PC-9 (cell line): ENCODE data around the gene TOR4A. TPM values are rescaled to one million over a fixed set of nuclear protein-coding genes. Genes with fewer than 3 reads are reported as not detected.

ENCODE experiments used
- BruUV-seq: library from RNA; stranded (reverse); fragments of 400-500 nt; replicated peaks from 2 replicates; lab custom pipeline; 2021; lab: Mats Ljungman, UMichigan
- CTCF ChIA-PET: fragments of 300-600 bp; sonication (Branson Sonifier 250); formaldehyde crosslinking; loops from one replicate; lab custom pipeline; 2022; ENCODE audit warnings: antibody characterized with exemption; lab: Charles Lee
- POLR2A ChIA-PET: fragments of 300-600 bp; sonication (Branson Sonifier 250); formaldehyde crosslinking; loops from one replicate; lab custom pipeline; 2022; ENCODE audit warnings: antibody characterized with exemption; ENCODE audit not compliant: unreplicated experiment; lab: Charles Lee
- DNase-seq, 2 experiments: peaks; one replicate each; pipeline versions ENCODE4 v3.0.0 to v3.0.0-alpha.2; 2015 to 2022; ENCODE audit warnings: mixed read lengths in 1 of 2
- H2AFZ ChIP-seq: fragments of 200-600 bp; sonication (generic); 2 replicates; pipeline ENCODE4 v1.8.1; 2017; ENCODE audit warnings: antibody characterized with exemption
- H3F3A ChIP-seq: fragments of 200-600 bp; sonication (generic); 2 replicates; pipeline ENCODE4 v1.8.1; 2017; ENCODE audit warnings: antibody characterized with exemption, mild to moderate bottlenecking, low read depth; ENCODE audit not compliant: insufficient read depth
- H3K27ac ChIP-seq: fragments of 200-600 bp; sonication (generic); 2 replicates; pipeline ENCODE4 v1.6.1; 2016; ENCODE audit warnings: mixed run types
- H3K27me3 ChIP-seq: fragments of 200-600 bp; sonication (generic); 2 replicates; pipeline ENCODE4 v1.6.1; 2016; ENCODE audit warnings: low read depth, mixed run types; ENCODE audit not compliant: insufficient read depth
- H3K36me3 ChIP-seq: fragments of 200-600 bp; sonication (generic); 2 replicates; pipeline ENCODE4 v1.6.1; 2016; ENCODE audit warnings: low read depth, mixed run types
- H3K4me1 ChIP-seq: fragments of 200-600 bp; sonication (generic); replicated peaks from 2 replicates; pipeline ENCODE4 v1.6.1; 2016; ENCODE audit warnings: mixed run types; ENCODE audit not compliant: insufficient read depth
- H3K4me2 ChIP-seq: fragments of 200-600 bp; sonication (generic); 2 replicates; pipeline ENCODE4 v1.6.1; 2017; ENCODE audit warnings: mixed run types
- H3K4me3 ChIP-seq: fragments of 200-600 bp; sonication (generic); 2 replicates; pipeline ENCODE4 v1.6.1; 2016; ENCODE audit warnings: mixed run types
- H3K79me2 ChIP-seq: fragments of 200-600 bp; sonication (generic); 2 replicates; pipeline ENCODE4 v1.6.1; 2017; ENCODE audit warnings: low read depth, mixed run types
- H3K9me2 ChIP-seq: fragments of 200-600 bp; sonication (generic); 2 replicates; pipeline ENCODE4 v1.8.1; 2017; ENCODE audit warnings: mild to moderate bottlenecking; ENCODE audit not compliant: insufficient read depth
- H3K9me3 ChIP-seq: fragments of 200-600 bp; sonication (generic); 2 replicates; pipeline ENCODE4 v1.8.1; 2016; ENCODE audit warnings: low read depth; ENCODE audit not compliant: insufficient read depth
- H4K20me1 ChIP-seq: fragments of 200-600 bp; sonication (generic); 2 replicates; pipeline ENCODE4 v1.8.1; 2017; ENCODE audit not compliant: insufficient read depth
- EZH2 ChIP-seq: fragments of 200-600 bp; sonication (generic); IDR thresholded peaks from 2 replicates; pipeline ENCODE4 v1.8.0; 2017; ENCODE audit warnings: antibody characterized with exemption, low read depth
- intact Hi-C: fragments of 100-400 bp; cut with micrococcal nuclease; formaldehyde crosslinking; loops from one replicate; pipeline ENCODE4 v1.10.0; 2022; ENCODE audit not compliant: unreplicated experiment
- total RNA-seq: library from RNA; stranded (reverse); gene quantifications from 2 replicates; pipeline ENCODE4 v1.2.3, GENCODE V29; 2021
- TF ChIP-seq, protein P1 (sequence below): fragments of 200-600 bp; sonication (generic); conservative IDR thresholded peaks from 2 replicates; pipeline ENCODE4 v1.6.1; 2017; ENCODE audit warnings: mixed run types, antibody characterized with exemption, mild to moderate bottlenecking, moderate library complexity

TOR4A gene
- total RNA-seq, 1 experiment from 2014 or later: 48.9 TPM

DNA sequence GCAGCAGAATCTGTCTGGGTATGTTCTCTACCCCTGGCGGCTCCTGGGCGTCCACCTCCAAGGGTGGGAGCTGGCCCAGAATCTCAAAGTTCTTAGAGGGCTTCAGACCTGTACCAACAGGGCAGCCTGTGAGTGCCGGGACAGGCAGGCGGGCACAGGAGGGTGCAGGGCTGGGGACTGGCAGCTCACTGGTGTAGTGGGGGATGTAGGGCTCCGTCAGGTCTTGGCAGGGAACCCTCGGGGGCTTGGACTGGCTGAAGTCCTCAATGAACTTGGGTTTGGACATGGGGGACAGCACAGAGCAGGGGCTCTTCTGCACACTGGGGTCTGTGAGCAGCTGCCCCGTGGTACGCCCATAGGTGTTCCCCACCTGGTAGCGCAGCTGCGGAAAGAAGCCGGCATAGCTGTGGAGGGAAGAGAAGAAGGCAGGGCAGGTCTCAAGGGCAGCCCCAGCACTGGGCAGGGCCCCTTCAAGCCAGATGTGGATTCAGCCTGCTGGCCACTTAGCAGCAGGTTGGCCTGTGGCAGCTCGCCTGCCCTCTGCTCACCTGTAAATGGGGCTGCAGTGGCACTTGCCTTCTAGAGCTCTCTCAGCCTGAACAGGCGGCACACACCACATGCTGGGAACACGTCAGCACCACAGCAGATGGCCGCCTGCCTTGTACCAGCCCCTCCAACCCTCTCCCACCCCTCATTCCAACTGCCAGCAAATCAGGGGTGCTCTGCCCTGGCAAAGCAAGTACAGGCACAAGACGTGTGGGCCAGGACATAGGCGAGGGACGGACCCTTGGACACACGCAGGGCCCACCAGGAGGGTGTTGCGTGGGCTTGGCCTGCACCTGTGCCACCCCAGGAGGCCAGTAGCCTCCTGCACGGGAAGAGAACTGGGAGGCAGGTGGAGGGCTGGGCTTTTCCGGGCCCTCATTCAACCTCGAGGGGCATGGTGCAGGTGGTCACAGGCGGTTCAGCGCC lies 31.8 kb upstream of the TOR4A start:
- Histone ChIP-seq H3K27ac (no peak overlapping the region), H3K4me1 (peaks cover 15% of the 10 kb centered on the region), H3F3A (peaks cover 35% of the 10 kb centered on the region), H3K79me2 (peaks cover 26% of the 10 kb centered on the region), H3K27me3 (no peaks in the 10 kb centered on the region), H3K4me3 (no peak overlapping the region), H4K20me1 (peaks cover 29% of the 10 kb centered on the region), H3K36me3 (peaks cover 21% of the 10 kb centered on the region; the same call in 1 of the 2 replicates), H3K9me3 (no peaks in the 10 kb centered on the region), H3K9me2 (no peaks in the 10 kb centered on the region), H3K4me2 (no peak overlapping the region), H2AFZ (no peak overlapping the region)
- BruUV-seq: no TSS peak
- TF ChIP-seq, protein P1, sequence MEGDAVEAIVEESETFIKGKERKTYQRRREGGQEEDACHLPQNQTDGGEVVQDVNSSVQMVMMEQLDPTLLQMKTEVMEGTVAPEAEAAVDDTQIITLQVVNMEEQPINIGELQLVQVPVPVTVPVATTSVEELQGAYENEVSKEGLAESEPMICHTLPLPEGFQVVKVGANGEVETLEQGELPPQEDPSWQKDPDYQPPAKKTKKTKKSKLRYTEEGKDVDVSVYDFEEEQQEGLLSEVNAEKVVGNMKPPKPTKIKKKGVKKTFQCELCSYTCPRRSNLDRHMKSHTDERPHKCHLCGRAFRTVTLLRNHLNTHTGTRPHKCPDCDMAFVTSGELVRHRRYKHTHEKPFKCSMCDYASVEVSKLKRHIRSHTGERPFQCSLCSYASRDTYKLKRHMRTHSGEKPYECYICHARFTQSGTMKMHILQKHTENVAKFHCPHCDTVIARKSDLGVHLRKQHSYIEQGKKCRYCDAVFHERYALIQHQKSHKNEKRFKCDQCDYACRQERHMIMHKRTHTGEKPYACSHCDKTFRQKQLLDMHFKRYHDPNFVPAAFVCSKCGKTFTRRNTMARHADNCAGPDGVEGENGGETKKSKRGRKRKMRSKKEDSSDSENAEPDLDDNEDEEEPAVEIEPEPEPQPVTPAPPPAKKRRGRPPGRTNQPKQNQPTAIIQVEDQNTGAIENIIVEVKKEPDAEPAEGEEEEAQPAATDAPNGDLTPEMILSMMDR: no peak
- TF ChIP-seq EZH2: no peak
- intact Hi-C loops: no loop called here
- DNase-seq: no peak
- CTCF ChIA-PET: no interaction called here
- POLR2A ChIA-PET: interaction anchor here (0.6 to 0.7 kb wide), 2 partner anchors 229 to 301 kb away, joined by 5 to 9 read pairs; partner anchors contain the start of gene FBXW5

DNA sequence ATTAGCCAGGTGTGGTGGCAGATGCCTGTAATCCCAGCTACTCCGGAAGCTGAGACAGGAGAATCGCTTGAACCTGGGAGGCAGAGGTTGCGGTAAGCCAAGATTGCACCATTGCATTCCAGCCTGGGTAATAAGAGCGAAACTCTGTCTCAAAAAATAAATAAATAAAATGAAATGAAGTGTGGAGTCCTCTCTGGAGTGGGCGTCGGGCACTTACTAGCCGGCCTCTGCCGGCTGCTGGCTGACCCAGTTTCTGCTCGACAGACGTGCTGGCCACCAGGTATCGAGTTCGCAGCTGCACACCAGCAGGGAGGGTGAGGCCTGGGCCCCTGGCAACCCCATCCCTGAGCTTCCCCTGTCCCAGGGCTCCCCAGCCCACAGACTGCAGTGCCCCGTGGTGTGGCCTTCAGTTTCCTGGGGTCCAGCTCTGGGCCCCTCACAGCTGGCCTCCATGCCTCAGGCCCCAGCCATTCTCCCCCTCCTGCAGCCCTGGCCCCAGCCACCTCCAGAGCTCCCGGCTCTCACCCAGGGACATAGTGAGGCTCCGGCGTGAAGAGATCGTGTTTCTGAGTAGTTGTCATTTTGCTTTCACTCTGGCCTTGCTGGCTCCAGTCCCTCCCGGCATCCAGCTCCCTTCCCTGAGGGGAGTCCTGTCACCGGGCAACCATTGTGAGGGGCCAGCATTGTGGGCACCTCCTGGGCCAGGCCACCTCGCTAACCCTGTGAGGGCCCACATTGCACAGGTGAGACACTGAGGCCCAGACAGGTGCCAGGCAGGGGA lies 30.2 kb upstream of the TOR4A start:
- Histone ChIP-seq H3F3A (peaks cover 27% of the 10 kb centered on the region), H3K9me2 (no peaks in the 10 kb centered on the region), H3K4me1 (peaks cover 13% of the 10 kb centered on the region), H3K27ac (no peak overlapping the region), H3K9me3 (no peaks in the 10 kb centered on the region), H3K4me2 (no peak overlapping the region), H3K79me2 (peaks cover 18% of the 10 kb centered on the region), H4K20me1 (peaks cover 21% of the 10 kb centered on the region), H3K27me3 (no peaks in the 10 kb centered on the region), H2AFZ (no peak overlapping the region), H3K36me3 (peaks cover 13% of the 10 kb centered on the region; the same call in 1 of the 2 replicates), H3K4me3 (no peak overlapping the region)
- no peak for DNase-seq
- BruUV-seq: no TSS peak
- TF ChIP-seq, protein P1: no peak
- TF ChIP-seq EZH2: no peak
- ChIA-PET POLR2A (interaction anchor here (0.6 to 1.0 kb wide), 2 partner anchors 30 to 47 kb away, joined by 3 read pairs; partner anchors contain the start of gene TOR4A), CTCF (interaction anchor here (0.7 kb wide), 1 partner anchor 11 kb away, joined by 4 read pairs; no protein-coding TSS in a partner anchor)
- intact Hi-C loops: no loop called here

- Histone ChIP-seq H3K79me2 (peaks cover 13% of the 10 kb centered on the region), H3K4me1 (peaks cover 8% of the 10 kb centered on the region), H3K4me2 (no peak overlapping the region), H3F3A (peaks cover 22% of the 10 kb centered on the region), H3K27me3 (no peaks in the 10 kb centered on the region), H2AFZ (no peak overlapping the region), H3K9me2 (no peaks in the 10 kb centered on the region), H3K36me3 (peaks cover 8% of the 10 kb centered on the region; the same call in 1 of the 2 replicates), H3K9me3 (no peaks in the 10 kb centered on the region), H3K4me3 (no peak overlapping the region), H3K27ac (no peak overlapping the region), H4K20me1 (peaks cover 16% of the 10 kb centered on the region)
- TF ChIP-seq, protein P1: no peak
- no peak for TF ChIP-seq EZH2
- ChIA-PET POLR2A (interaction anchor here (1.0 kb wide), 1 partner anchor 30 kb away, joined by 3 read pairs; the partner anchor contains the start of gene TOR4A), CTCF (no interaction called here)
- BruUV-seq: no TSS peak
- intact Hi-C loops: no loop called here
- DNase-seq: no peak
Observed at GRCh38 chr9:137247916-137248175, 29.7 kb upstream of the TOR4A start.
